H9 (cell line): ENCODE measurements around the gene TBC1D22A. TPM values are rescaled to one million over a fixed set of nuclear protein-coding genes. Genes with fewer than 3 reads are reported as not detected.

Experiments used
- DNase-seq: peaks from one replicate; pipeline ENCODE4 v3.0.0-alpha.2; 2017
- H2AFZ ChIP-seq: one replicate; pipeline ENCODE4 v1.6.1; 2013; ENCODE audit warnings: mild to moderate bottlenecking, low read length, control low read depth, moderate library complexity
- H2AK5ac ChIP-seq: 2 replicates; pipeline ENCODE4 v1.6.1; 2013; ENCODE audit warnings: low read length, control low read depth, mixed read lengths; ENCODE audit not compliant: insufficient read length
- H2BK120ac ChIP-seq: one replicate; pipeline ENCODE4 v1.6.1; 2013; ENCODE audit warnings: low read depth, mild to moderate bottlenecking, low read length, control low read depth, inconsistent platforms; ENCODE audit not compliant: poor library complexity, severe bottlenecking
- H2BK12ac ChIP-seq: 2 replicates; pipeline ENCODE4 v1.6.1; 2013; ENCODE audit warnings: low read length, control low read depth, mixed read lengths, low read depth; ENCODE audit not compliant: insufficient read length
- H2BK15ac ChIP-seq: 2 replicates; pipeline ENCODE4 v1.6.1; 2013; ENCODE audit warnings: low read depth, low read length, control low read depth
- H2BK20ac ChIP-seq: one replicate; pipeline ENCODE4 v1.6.1; 2013; ENCODE audit warnings: low read depth, mild to moderate bottlenecking, low read length, control low read depth, inconsistent platforms; ENCODE audit not compliant: poor library complexity, severe bottlenecking
- H2BK5ac ChIP-seq: 2 replicates; pipeline ENCODE4 v1.6.1; 2013; ENCODE audit warnings: low read length, control low read depth, mixed read lengths; ENCODE audit not compliant: insufficient read length
- H3K14ac ChIP-seq: 2 replicates; pipeline ENCODE4 v1.6.1; 2013; ENCODE audit warnings: low read length, control low read depth; ENCODE audit not compliant: insufficient read depth
- H3K18ac ChIP-seq: 2 replicates; pipeline ENCODE4 v1.6.1; 2013; ENCODE audit warnings: low read depth, mild to moderate bottlenecking, mixed read lengths, low read length, control low read depth; ENCODE audit not compliant: insufficient read length
- H3K23ac ChIP-seq: 2 replicates; pipeline ENCODE4 v1.6.1; 2013; ENCODE audit warnings: low read length, control low read depth, mixed read lengths, low read depth; ENCODE audit not compliant: insufficient read length
- H3K23me2 ChIP-seq: 2 replicates; pipeline ENCODE4 v1.6.1; 2013; ENCODE audit warnings: low read depth, mild to moderate bottlenecking, mixed read lengths, low read length, control low read depth; ENCODE audit not compliant: insufficient read length, poor library complexity, severe bottlenecking
- H3K27ac ChIP-seq: 2 replicates; pipeline ENCODE4 v1.5.1; 2013; ENCODE audit warnings: low read length, control low read depth, mixed read lengths, low read depth; ENCODE audit not compliant: insufficient read length
- H3K27me3 ChIP-seq: 2 replicates; pipeline ENCODE4 v1.6.1; 2013; ENCODE audit warnings: low read length, control low read depth, inconsistent platforms; ENCODE audit not compliant: insufficient read depth
- H3K4ac ChIP-seq: 2 replicates; pipeline ENCODE4 v1.6.1; 2013; ENCODE audit warnings: low read depth, mild to moderate bottlenecking, control low read depth, inconsistent platforms, low read length, moderate library complexity
- H3K4me1 ChIP-seq: 2 replicates; pipeline ENCODE4 v1.6.1; 2013; ENCODE audit warnings: low read length, control low read depth, inconsistent platforms; ENCODE audit not compliant: insufficient read depth
- H3K4me2 ChIP-seq: 2 replicates; pipeline ENCODE4 v1.6.1; 2013; ENCODE audit warnings: low read length, control low read depth, mixed read lengths; ENCODE audit not compliant: insufficient read length, insufficient read depth
- H3K56ac ChIP-seq: 2 replicates; pipeline ENCODE4 v1.6.1; 2013; ENCODE audit warnings: low read depth, mild to moderate bottlenecking, mixed read lengths, low read length, control low read depth; ENCODE audit not compliant: insufficient read length
- H3K79me1 ChIP-seq: 2 replicates; pipeline ENCODE4 v1.6.1; 2013; ENCODE audit warnings: low read depth, mild to moderate bottlenecking, moderate library complexity, low read length, control low read depth, inconsistent platforms; ENCODE audit not compliant: insufficient read depth, poor library complexity, severe bottlenecking
- H3K79me2 ChIP-seq: 2 replicates; pipeline ENCODE4 v1.6.1; 2013; ENCODE audit warnings: low read length, control low read depth, inconsistent platforms; ENCODE audit not compliant: insufficient read depth
- H3K9ac ChIP-seq: 2 replicates; pipeline ENCODE4 v1.6.1; 2013; ENCODE audit warnings: low read length, control low read depth, mixed read lengths; ENCODE audit not compliant: insufficient read length; ENCODE audit errors: extremely low read depth
- H3K9me3 ChIP-seq: one replicate; pipeline ENCODE4 v1.6.1; 2013; ENCODE audit warnings: low read depth, low read length, inconsistent platforms; ENCODE audit not compliant: control insufficient read depth
- H3T11ph ChIP-seq: one replicate; pipeline ENCODE4 v1.6.1; 2013; ENCODE audit warnings: mild to moderate bottlenecking, low read length, control low read depth, inconsistent platforms
- H4K20me1 ChIP-seq: one replicate; pipeline ENCODE4 v1.6.1; 2013; ENCODE audit not compliant: control insufficient read depth, insufficient read length, insufficient read depth
- H4K5ac ChIP-seq: 2 replicates; pipeline ENCODE4 v1.6.1; 2013; ENCODE audit warnings: low read depth, mild to moderate bottlenecking, mixed read lengths, low read length, control low read depth; ENCODE audit not compliant: insufficient read length
- H4K8ac ChIP-seq: replicated peaks from 2 replicates; pipeline ENCODE4 v1.6.1; 2013; ENCODE audit warnings: low read length, control low read depth, mixed read lengths, low read depth; ENCODE audit not compliant: insufficient read length
- H4K91ac ChIP-seq: 2 replicates; pipeline ENCODE4 v1.6.1; 2013; ENCODE audit warnings: low read depth, mild to moderate bottlenecking, moderate library complexity, mixed read lengths, low read length, control low read depth; ENCODE audit not compliant: insufficient read length
- H3K27ac Mint-ChIP-seq, 3 experiments: 2 replicates in 2 of 3; 3 replicates in 1 of 3; pipeline ENCODE4 v1.8.0; 2020 to 2021; ENCODE audit warnings: mixed read lengths in 3 of 3, mild to moderate bottlenecking in 1 of 3, moderate library complexity in 1 of 3
- H3K27me3 Mint-ChIP-seq: 2 replicates; pipeline ENCODE4 v1.8.0; 2021; ENCODE audit warnings: low read depth, mild to moderate bottlenecking, moderate library complexity, mixed read lengths
- H3K36me3 Mint-ChIP-seq, 3 experiments: 2 replicates in 2 of 3; 3 replicates in 1 of 3; pipeline ENCODE4 v1.8.0; 2020 to 2021; ENCODE audit warnings: low read depth in 3 of 3, mixed read lengths in 3 of 3; ENCODE audit not compliant: insufficient read depth in 1 of 3
- H3K4me1 Mint-ChIP-seq, 2 experiments: 2 replicates each; pipeline ENCODE4 v1.8.0; 2020; ENCODE audit warnings: mixed read lengths in 2 of 2
- H3K4me3 Mint-ChIP-seq, 2 experiments: 2 replicates in 1 of 2; 3 replicates in 1 of 2; pipeline ENCODE4 v1.8.0; 2020 to 2021; ENCODE audit warnings: mild to moderate bottlenecking in 2 of 2, mixed read lengths in 2 of 2, moderate library complexity in 1 of 2
- H3K9me3 Mint-ChIP-seq, 2 experiments: 2 replicates in 1 of 2; 3 replicates in 1 of 2; pipeline ENCODE4 v1.8.0; 2020; ENCODE audit warnings: mild to moderate bottlenecking in 2 of 2, mixed read lengths in 2 of 2, moderate library complexity in 1 of 2
- WGBS: extraction: QIAGEN DNeasy Blood & Tissue Kit; methylation state at CpG from one replicate; pipeline ENCODE4 v1.1.7; 2013; ENCODE audit warnings: missing lambda C conversion rate, low lambda C conversion rate, mixed read lengths; ENCODE audit not compliant: insufficient read length; ENCODE audit errors: extremely low coverage; 5-methylcytosine and 5-hydroxymethylcytosine counted together
- total RNA-seq: library from RNA; stranded (reverse); gene quantifications from 2 replicates; pipeline ENCODE4 v1.2.1, GENCODE V29; 2021
- TF ChIP-seq, protein P1 (sequence below): fragments of 200-600 bp; sonication (generic); conservative IDR thresholded peaks from 3 replicates; pipeline ENCODE4 v1.8.0; 2021; ENCODE audit warnings: antibody characterized with exemption, mild to moderate bottlenecking

TBC1D22A gene
- total RNA-seq, 1 experiment from 2014 or later: 20.8 TPM

DNA sequence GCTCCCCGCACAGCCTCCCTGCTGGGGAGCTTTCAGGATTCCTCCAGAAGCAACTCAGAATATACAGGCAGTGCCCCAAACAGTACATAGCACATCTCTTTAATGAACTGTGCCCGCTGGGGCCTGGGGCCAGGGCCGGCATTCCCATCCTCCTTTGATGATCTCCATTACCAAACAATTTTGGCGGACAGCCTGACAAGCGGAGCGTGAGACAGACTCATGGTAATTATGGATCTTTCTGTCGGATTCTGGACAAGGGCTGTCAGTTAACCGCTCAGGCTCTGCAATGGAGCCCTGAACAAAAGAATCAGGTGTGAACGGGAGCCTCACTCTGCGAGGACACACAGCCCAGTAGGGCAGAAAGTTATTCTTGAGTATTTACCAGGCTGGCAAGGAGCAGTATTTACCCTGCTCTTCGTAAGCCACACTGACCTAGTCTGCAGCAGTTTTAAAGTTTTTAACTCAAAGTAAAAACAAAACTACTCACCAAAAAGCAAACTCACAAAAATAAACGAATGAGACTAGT is 174.0 kb downstream of the TBC1D22A start:
- Histone ChIP-seq H2BK20ac (no peak overlapping the region), H3T11ph (no peak overlapping the region), H3K23me2 (no peaks in the 10 kb centered on the region), H3K27ac (no peak overlapping the region), H3K23ac (no peak overlapping the region), H3K14ac (no peak overlapping the region), H3K56ac (no peak overlapping the region), H3K27me3 (no peaks in the 10 kb centered on the region), H2AFZ (no peak overlapping the region), H3K4me2 (no peak overlapping the region), H2BK12ac (no peak overlapping the region), H4K8ac (no peak overlapping the region), H2AK5ac (no peak overlapping the region), H3K79me1 (no peaks in the 10 kb centered on the region), H3K4ac (no peak overlapping the region), H3K18ac (no peak overlapping the region), H3K79me2 (no peaks in the 10 kb centered on the region), H3K9ac (no peak overlapping the region), H4K20me1 (no peaks in the 10 kb centered on the region), H2BK120ac (no peak overlapping the region), H4K91ac (no peak overlapping the region), H2BK5ac (no peak overlapping the region), H4K5ac (no peak overlapping the region), H3K4me1 (no peaks in the 10 kb centered on the region; the same call in 1 of the 2 replicates), H3K9me3 (no peaks in the 10 kb centered on the region), H2BK15ac (no peak overlapping the region)
- no CpG with 5 or more reads among the region's 12 CpGs for WGBS
- Mint-ChIP-seq H3K4me1 (peaks cover 7 to 22% of the 10 kb centered on the region in 2 experiments), H3K9me3 (no peaks in the 10 kb centered on the region), H3K27ac (peak overlapping the region in 1 of 3 experiments; percentile 23; a peak in 1 of 7 replicates), H3K36me3 (peaks cover 0 to 3% (median 0%) of the 10 kb centered on the region in 3 experiments; a peak in 2 of 7 replicates), H3K27me3 (no peaks in the 10 kb centered on the region), H3K4me3 (no peak overlapping the region)
- DNase-seq: no peak
- TF ChIP-seq, protein P1, sequence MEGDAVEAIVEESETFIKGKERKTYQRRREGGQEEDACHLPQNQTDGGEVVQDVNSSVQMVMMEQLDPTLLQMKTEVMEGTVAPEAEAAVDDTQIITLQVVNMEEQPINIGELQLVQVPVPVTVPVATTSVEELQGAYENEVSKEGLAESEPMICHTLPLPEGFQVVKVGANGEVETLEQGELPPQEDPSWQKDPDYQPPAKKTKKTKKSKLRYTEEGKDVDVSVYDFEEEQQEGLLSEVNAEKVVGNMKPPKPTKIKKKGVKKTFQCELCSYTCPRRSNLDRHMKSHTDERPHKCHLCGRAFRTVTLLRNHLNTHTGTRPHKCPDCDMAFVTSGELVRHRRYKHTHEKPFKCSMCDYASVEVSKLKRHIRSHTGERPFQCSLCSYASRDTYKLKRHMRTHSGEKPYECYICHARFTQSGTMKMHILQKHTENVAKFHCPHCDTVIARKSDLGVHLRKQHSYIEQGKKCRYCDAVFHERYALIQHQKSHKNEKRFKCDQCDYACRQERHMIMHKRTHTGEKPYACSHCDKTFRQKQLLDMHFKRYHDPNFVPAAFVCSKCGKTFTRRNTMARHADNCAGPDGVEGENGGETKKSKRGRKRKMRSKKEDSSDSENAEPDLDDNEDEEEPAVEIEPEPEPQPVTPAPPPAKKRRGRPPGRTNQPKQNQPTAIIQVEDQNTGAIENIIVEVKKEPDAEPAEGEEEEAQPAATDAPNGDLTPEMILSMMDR: no peak
